GM21381 (cell line): Measurements from ENCODE around the gene TRIM51G.
"Not testable (repeated sequence)": the region's sequence is repeated elsewhere in the genome, so short reads cannot be mapped to it uniquely, and the experiment has no call there.

Experiments
- ATAC-seq: cut with Tn5 transposase; IDR thresholded peaks from one replicate; pipeline ENCODE4 v1.9.1; 2021; ENCODE audit warnings: mild to moderate bottlenecking, moderate library complexity; ENCODE audit not compliant: unreplicated experiment

TRIM51G gene, protein sequence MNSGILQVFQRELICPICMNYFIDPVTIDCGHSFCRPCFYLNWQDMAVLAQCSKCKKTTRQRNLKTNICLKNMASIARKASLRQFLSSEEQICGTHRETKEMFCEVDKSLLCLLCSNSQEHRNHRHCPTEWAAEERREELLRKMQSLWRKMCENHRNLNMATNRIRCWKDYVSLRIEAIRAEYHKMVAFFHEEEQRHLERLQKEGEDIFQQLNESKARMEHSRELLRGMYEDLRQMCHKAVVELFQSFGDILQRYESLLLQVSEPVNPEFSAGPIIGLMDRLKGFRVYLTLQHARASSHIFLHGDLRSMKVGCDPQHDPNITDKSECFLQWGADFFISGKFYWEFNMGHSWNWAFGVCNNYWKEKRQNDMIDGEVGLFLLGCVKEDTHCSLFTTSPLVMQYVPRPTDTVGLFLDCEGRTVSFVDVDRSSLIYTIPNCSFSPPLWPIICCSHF

DNA sequence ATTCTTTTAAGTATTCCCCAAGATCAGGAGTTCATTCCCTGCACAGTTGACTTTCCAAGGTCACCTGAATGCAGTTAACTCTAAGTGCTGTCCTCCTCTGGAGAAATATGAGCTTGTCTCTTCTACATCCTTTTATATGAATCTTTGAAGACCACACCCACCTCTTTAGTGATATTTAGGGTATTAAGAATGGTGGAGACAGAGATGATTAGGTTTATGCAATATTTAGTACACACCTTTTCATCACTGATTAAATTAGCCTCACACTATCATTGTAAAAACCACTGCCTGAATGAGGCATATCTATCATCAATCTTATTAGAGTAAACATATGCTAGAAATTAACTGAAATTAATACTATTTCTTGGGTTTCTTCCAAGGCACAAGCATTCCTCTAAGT lies at the start of gene TRIM51G:
Gene TRIM51G (minus strand): TSS at position 101 of the 400 bp plus-strand sequence. CDS start 2,190 bp downstream, outside the sequence.
- ATAC-seq: not testable (repeated sequence)

DNA sequence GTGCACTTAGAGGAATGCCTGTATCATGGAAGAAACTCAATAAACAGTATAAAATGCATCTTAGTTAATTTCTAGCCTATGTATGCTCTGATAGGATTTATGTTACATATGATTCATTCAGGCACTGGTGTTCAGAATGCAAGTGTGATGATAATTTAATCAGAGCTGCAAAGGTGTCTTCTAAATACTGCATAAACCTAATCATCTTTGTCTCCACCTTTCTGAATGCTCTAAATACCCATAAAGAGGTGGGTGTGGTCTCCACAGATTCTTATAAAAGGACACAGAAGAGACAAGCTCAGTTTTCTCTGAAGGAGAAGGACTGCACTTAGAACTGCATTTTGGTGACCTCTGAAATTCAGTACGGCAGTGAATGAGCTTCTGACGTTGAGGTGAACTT lies 44.8 kb upstream of the TRIM51G start, which contains the start of gene TRIM49B:
Gene TRIM49B (plus strand): TSS at position 301 of the 400 bp plus-strand sequence. CDS start 2,777 bp downstream, outside the sequence.
- not testable (repeated sequence) for ATAC-seq

DNA sequence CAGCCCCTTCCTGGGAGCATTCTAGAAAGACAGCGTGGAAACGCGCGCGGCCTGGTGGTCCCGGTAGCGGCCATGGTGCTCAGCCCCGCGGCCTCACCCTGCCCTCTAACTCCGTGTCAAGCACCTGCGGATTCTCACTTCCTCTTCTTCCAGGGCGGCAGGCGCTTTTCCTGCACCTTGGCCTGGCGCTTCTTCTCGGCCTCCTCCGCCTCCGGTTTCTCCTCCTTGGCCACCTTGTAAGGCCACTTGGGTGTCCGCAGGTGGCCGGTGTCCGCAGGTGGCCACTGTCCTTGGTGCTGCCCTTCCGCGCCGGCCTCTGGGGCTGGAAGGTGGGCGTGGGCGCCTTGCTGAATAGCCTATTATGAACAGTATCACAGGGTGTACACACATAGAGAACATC lies 15.1 kb downstream of the TRIM51G start:
- not testable (repeated sequence) for ATAC-seq

DNA sequence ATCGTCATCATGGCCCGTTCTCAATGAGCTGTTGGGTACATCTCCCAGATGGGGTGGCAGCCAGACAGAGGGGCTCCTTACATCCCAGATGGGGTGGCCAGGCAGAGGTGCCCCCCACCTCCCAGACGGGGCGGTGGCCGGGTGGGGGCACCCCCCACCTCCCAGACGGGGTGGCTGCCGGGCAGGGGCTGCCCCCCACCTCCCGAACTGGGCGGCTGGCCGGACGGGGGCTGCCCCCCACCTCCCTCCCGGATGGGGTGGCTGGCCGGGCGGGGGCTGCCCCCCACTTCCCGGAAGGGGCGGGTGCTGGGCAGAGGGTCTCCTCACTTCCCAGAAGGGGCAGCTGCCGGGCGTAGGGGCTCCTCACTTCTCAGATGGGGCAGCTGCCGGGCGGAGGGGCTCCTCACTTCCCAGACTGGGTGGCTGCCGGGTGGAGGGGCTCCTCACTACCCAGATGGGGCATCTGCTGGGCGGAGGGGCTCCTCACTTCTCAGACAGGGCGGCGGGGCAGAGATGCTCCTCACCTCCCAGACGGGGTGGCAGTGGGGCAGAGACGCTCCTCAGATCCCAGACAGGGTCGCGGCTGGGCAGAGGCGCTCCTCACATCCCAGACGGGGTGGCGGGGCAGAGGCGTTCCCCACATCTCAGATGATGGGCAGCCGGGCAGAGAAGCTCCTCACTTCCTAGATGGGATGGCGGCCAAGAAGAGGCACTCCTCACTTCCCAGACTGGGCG lies 28.2 kb downstream of the TRIM51G start:
- not testable (repeated sequence) for ATAC-seq

DNA sequence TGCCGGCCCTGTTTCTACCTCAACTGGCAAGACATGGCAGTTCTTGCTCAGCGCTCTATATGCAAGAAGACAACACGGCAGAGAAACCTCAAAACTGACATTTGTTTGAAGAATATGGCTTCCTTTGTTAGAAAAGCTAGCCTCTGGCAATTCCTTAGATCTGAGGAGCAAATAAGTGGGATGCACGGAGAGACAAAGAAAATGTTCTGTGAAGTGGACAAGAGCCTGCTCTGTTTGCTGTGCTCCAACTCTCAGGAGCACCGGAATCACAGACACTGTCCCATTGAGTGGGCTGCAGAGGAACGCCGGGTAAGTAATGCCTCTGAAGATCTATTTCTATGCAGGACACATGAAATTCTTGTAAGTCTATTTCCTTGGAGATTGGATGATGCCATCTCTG lies 37.9 kb downstream of the TRIM51G start:
- ATAC-seq: not testable (repeated sequence)
